Measurements from ENCODE around the gene GOLGA5.
"Not testable (repeated sequence)": the region's sequence is repeated elsewhere in the genome, so short reads cannot be mapped to it uniquely, and the experiment has no call there.

Gene GOLGA5, protein sequence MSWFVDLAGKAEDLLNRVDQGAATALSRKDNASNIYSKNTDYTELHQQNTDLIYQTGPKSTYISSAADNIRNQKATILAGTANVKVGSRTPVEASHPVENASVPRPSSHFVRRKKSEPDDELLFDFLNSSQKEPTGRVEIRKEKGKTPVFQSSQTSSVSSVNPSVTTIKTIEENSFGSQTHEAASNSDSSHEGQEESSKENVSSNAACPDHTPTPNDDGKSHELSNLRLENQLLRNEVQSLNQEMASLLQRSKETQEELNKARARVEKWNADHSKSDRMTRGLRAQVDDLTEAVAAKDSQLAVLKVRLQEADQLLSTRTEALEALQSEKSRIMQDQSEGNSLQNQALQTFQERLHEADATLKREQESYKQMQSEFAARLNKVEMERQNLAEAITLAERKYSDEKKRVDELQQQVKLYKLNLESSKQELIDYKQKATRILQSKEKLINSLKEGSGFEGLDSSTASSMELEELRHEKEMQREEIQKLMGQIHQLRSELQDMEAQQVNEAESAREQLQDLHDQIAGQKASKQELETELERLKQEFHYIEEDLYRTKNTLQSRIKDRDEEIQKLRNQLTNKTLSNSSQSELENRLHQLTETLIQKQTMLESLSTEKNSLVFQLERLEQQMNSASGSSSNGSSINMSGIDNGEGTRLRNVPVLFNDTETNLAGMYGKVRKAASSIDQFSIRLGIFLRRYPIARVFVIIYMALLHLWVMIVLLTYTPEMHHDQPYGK

DNA sequence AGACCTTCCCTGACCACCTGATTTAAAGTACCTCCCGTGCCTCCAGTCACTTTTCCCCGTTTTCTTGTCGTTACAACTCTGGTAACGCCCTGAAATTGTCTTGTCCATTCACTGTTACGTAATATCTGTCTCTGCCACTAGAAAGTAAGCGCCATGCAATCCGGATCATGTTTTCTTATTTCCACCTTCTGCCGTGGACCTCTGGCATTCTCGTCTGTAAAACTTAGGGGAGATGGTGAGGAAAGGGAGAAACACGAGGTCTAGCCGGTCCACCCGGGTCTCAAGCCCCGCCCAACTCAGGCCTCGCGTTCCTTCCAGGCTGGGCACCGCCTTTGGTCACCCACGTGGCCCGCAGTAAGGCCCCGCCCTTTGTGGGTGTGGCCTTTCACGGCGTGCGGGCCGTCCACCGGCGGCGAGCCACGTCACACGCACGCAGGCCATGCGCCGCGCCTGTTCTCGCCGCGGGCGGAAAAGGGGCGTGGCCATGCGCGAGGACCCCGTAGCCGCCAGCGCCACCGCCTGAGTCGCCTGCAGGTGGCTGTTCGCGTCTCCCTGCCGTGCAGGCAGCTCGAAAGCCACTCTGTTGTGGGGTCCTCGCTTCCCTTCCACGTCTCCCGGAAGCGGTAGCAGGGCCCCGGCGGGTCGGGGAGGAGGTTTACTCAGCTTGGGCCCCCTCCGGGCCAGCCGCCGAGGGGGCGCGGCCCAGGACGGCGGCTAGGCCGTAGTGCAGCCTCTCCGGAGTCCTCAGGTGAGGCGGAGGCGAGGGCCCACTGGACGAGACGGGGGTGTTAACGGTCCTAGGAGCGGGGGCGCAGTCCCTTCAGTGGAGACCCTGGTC lies at the start of gene GOLGA5:
TSS of gene GOLGA5 (plus strand) at position 597 of the 838 bp plus-strand sequence. CDS start 3,133 bp downstream, outside the sequence.
- peak; percentile 78 for DNase-seq

DNA sequence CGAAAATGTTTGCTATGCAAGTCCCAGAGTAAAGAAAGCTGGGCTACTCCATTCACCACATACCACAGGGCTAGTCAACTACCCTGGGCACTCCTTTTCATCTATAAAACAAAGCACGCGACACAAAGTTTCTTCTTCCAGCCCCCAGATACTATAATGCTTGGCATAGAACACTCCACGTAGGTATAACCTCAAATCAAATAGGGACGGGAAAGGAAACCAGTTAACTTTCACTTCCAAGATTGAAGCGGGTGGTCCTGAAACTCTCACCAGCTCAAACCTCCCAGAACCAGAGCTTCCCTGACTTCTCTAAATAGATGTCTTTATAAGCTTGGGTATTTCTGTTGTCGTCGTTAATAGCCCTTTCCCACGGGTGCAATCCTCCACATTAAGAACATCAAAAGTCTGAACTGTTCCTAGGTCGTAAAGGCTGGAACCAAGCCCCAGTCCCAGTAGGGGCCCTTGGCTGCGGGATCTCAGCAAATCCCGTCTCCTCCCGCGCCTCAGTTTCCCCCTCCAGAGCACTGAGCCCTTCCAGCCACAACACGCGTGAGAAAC lies 46.3 kb upstream of the GOLGA5 start:
- DNase-seq: no peak

DNA sequence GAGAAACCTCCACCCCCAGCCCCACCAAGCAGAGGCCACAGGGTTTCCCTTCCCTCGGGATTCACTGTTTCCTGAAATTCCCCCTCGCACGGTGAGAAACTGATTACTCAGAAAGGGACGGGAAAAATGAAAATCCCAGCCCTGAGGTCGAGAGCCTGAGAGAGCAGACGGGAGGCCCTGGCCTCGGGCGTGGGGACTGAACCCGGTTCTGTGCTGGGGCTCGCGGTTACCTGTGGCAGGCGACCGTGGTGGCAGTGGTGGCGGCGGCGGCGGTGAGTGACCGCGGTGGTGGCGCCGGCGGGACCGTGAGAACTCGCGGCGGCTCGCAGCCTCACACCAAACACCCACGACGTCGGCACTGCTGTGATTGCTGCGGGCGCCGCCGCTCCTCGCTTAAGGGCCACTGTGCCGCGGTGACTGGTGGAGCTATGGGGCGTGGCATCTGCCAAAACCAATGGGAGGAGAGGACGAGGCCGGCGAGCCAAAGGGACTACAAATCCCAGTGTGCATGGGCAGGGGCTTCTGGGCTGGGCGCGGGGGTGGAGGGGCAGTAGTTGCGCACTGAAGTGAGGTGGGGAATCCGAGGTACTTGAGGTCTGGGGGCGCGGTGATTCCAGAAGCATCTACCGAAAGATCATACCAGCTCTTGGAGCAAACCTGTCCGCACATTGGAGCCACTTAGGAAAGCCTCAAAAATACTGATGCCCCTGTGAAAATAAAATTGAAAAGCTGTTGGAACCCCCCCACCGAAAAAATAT lies 45.7 kb upstream of the GOLGA5 start, which contains the start of gene LGMN:
TSS of gene LGMN (minus strand) at position 369 of the 758 bp plus-strand sequence. CDS start 15,841 bp downstream, outside the sequence.
- peak; percentile 17 for DNase-seq

DNA sequence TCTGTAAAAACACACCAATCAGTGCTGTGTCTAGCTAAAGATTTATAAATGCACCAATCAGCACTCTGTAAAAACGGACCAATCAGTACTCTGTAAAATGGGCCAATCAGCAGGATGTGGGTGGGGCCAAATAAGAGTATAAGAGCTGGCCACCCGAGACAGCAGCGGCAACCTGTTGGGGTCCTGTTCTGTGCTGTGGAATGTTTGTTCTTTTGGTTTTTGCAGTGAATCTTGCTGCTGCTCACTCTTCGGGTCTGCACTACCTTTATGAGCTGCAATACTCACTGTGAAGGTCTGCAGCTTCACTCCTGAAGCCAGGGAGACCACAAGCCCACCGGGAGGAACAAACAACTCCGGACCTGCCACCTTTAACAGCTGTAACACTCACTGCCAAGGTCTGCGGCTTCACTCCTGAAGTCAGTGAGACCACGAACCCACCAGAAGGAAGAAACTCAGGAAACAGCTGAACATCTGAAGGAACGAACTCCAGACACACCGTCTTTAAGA lies 43.8 kb upstream of the GOLGA5 start:
- not testable (repeated sequence) for DNase-seq

DNA sequence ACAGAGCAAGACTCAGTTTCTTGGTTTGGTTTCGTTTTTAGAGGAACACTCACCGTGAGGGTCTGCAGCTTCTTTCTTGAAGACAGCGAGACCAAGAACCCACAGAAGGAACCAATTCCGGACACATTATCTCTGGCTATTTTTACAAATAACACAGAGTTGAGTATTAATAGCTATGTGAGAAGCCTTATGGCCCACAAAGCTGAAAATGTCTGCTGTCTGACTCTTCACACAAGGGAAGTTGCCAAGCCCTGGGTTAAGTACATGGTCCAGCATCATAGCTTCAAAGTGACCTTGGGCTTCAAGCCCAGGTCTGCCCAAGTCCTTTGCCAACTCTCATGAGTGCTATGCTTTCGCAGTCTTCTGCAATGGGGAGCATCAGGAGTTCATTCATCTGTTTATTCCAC lies 43.1 kb upstream of the GOLGA5 start:
- no peak for DNase-seq

DNA sequence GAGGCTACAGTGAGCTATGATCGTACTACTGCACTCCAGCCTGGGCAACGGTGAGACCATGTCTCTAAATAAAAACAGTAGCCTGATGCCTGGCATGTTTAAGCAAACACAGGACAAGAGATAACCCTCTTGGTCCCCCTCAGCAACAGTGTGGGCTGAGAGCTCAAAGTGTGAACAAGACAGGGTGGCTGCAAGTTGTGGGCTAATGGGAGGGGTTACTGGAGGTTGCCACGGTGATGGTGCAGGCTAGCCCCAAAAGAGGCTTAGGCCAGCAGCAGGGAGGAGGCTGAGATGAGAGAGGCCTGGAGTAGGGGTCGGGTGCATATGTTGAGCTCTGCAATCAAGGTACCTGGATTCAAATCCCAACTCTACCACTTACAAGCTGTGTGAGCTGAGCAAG lies 42.3 kb upstream of the GOLGA5 start:
- DNase-seq: no peak

DNA sequence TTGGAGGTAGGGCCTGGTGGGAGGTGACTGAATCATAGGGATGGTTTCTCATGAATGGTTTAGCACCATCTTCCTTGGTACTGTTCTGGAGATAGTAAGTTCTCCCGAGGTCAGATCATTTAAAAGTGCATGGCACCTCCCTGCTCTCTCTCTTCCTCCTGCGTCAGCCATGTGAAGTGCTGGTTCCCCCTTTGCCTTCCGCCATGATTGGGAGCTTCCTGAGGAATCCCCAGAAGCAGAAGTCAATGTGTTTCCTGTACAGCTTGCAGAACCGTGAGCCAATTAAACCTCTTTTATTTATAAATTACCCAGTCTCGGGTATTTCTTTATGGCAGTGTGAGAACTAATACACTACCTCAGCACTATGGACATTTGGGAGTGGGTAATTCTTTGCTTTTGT lies 40.9 kb upstream of the GOLGA5 start:
- DNase-seq: peak; percentile 7

DNA sequence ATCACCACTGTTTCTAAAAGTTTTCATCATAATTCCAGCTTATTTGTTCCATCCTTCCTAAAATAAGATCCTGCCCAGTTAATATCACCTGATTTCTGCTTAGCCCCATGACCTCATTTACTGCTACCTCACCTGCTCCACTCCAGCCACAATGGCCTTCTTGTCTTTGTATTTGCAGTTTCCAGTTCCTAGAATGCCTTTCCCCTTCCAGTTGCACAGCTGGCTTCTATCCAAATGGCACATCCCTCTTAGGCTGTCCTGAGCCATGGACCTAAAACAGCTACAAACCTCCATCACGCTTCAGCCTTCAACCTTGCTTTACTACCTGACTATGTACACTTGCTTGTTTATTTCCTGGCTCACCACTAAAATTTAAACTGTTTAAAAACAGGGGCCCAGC lies 39.1 kb upstream of the GOLGA5 start:
- no peak for DNase-seq

DNA sequence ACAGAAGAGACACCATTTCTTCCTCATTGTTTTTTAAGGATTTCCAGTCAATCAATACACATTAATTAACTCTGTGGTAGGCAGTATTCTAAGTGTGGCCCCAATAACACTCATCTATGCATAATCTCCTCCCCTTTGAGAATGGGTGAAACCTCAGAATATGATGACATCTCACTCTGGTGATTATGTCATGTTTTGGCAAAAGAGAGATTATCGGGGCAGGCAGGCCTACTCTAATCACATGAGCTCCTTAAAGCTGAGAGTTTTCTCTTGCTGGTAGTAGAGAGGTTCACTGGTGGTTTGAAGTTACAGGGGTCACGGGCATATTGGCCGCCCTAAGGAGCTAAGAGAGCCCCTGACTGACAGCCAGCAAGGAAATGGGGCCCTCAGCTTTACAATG lies 38.6 kb upstream of the GOLGA5 start:
- no peak for DNase-seq

DNA sequence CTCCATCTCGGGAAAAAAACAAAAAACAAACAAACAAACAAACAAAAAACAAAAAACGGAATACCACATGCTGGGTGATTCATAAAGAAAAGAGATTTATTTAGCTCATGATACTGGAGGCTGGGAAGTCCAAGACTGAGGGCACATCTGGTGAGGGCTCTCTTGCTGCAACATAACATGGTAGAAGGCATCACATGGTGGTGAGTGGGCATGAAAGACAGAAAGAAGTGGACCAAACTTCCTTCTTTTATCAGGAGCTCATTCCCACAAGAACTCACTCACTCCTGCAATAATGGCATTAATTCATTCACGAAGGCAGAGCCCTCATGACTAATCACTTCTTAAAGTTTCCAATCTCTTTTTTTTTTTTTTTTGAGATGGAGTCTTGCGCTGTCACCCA lies 37.7 kb upstream of the GOLGA5 start:
- no peak for DNase-seq

DNA sequence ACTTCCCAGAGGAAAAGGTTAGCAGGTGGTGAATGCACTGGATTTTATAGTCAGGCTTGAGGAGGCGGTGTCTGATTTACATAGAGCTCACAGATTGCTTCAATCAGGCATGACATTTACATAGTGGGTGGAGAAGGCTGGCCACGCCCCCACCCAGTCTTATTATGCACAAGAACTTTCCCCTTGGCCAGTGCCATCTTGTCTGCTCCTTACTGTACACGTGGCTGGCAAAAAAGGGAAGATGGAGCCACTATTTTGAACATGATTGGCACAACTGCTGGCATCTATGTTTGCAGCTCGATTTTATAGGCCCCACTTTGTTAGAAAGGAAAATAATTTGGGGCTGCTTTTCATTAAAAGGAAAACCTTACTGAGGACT lies 34.8 kb upstream of the GOLGA5 start:
- no peak for DNase-seq

DNA sequence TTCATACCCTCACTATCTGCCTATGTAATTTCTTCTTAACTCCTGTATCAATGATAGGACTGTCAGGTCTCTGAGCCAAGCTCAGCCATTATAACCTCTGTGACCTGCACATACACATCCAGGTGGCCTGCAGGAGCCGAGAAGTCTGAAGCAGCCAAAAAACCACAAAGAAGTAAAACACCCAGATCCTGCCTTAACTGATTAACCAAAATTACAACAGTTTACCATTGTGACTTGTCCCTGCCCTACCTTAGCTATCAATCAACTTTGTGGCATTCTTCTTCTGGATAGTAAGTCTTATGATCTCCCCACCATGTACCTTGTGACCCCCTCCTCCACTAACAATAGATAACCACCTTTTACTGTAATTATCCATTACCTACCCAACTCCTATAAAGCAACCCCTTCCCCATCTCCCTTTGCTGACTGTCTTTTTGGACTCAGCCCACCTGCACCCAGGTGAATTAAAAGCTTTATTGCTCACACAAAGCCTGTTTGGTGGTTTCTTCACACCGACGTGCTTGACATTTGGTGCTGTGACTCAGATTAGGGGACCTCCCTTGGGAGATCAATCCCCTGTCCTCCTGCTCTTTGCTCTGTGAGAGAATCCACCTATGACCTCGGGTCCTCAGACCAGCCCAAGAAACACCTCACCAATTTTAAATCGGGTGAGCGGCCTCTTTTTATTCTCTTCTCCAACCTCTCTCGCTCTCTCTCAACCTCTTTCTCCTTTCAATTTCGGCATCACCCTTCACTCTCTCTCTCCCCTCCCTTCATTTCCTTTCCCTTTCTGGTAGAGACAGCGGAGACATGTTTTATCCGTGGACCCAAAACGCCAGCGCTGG lies 34.2 kb upstream of the GOLGA5 start:
- no peak for DNase-seq

DNA sequence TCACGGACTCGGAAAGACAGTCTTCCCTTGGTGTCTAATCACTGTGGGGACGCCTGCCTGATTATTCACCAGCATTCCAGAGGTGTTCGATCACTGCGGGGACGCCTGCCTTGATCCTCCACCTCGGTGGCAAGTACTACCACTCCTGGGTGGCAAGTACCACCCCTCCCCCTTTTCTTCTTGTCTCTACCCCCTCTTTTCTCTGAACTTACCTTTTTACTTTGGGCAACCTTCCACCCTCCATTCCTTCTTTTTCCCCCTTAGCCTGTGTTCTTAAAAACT lies 33.6 kb upstream of the GOLGA5 start:
- no peak for DNase-seq

DNA sequence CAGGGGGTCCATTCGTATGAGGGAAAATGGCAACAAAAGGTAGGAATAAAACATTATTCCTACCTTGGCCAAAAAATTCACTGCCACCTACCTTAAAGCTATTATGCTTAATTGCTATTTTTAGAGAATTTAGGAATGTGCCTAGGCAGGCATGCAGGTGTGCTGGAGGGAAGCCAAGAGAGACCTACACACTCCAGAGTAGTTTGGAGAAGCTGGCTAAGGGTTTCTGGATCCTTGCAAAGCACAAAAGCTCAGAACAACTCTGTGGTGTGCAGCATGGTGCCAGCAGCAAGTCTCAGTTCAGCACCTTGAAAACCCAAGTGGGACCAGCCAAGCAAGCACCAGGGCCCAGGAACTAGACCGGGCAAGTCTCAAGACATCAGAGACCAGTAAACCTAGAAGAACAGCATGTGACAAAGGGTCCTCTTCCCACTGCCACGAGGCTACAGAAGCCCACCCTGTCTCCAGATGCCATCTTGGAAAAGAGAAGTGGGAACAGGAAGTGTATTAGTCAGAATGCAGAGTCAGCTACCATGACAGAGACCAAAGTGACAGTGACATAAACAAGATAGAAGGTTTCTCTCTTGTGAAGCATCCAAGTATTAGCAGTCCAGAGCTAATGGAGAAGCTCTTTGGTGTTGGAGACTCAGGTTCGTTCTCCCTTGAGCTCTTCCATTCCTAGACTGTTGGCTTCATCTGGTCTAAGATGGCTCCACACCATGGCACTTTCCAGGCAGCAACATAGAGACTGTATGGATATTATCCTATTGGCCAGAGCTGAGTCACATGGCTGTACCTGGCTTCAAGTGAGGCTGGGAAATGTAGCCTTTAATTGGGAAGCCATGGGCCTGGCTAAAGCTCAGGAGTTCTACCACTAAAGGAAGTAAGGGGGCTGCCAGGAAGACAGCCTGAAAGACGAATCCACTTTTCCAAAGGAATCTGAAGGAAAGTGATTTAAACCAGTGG lies 30.2 kb upstream of the GOLGA5 start:
- DNase-seq: not testable (repeated sequence)

DNA sequence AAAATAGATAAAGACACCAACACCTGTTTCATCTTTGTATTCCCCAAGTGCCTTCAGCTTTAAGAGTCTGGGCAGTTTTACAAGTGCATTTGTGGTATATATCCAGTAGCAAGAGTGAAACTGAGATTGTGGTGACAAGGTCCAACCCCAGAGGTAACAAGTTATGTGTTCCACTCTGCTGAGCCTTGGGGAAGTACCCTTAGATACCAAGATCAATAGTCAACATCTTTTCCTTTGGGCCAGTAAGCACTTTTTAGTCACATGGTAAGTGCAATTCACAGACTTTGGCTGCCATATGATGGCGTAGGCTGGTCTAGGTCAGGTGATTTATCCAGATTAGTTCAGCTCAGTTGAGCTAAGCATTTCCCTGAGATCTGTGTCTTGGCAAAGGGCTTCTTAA lies 25.9 kb upstream of the GOLGA5 start:
- not testable (repeated sequence) for DNase-seq

DNA sequence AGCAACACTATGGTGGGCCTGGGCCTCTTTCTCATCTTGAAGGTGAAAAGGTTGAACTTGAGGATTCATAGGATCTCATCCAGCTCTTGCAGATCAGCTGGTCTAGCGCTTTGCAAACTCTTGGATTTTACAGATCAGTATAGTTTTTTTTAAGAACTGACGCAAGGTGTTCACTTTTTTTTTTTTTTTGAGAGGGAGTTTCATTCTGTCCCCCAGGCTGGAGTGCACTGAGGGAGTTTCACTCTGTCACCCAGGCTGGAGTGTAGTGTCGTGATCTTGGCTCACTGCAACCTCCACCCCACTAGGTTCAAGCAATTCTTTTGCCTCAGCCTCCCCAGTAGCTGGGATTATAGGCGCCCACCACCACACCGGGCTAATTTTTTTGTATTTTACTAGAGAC lies 25.3 kb upstream of the GOLGA5 start:
- DNase-seq: no peak

DNA sequence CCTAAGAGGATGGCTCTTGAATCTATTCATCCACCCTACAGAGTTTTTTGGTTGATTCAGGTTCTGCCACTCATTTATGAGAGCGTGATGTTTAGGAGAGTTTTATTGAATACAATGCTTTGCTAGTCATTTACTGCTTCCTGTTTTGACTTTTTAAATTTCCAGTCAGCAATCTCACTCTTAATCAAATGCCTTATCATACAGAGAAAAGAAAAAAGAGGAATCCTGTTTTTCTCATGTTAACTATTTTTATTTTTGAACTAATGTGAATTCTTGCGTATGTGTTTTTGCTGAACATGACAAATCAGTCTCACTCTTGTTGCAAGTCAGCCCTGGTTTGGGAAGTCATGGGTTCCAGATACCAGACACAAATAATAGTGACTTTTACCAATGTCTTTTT lies 23.6 kb upstream of the GOLGA5 start:
- DNase-seq: no peak

DNA sequence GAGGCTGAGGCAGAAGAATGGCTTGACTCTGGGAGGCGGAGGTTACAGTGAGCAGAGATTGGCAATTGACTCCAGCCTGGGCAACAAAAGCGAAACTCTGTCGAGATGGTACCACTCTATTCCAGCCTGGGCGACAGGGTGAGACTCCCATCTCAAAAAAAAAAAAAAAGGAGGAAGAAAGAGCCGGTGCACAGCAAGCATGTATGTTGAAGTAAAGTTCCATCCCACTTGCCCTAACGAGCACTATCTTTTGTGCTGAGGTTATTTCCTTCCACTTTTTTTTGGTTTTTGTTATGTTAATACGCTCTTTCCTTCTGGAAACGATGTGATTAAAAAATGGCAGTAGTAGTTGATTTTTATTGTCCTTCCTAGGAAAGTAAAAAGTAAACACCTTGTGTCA lies 19.5 kb upstream of the GOLGA5 start:
- no peak for DNase-seq

DNA sequence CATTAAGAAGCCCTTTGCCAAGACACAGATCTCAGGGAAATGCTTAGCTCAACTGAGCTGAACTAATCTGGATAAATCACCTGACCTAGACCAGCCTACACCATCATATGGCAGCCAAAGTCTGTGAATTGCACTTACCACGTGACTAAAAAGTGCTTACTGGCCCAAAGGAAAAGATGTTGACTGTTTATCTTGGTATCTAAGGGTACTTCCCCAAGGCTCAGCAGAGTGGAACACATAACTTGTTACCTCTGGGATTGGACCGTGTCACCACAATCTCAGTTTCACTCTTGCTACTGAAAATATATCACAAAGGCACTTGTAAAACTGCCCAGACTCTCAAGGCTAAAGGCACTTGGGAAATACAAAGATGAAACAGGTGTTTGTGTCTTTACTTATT lies 18.8 kb upstream of the GOLGA5 start:
- not testable (repeated sequence) for DNase-seq
